Mesothelial cell of epicardium (in vitro differentiated cells): ENCODE results near the gene TMEM192. TPM values are rescaled to one million over a fixed set of nuclear protein-coding genes. Genes with fewer than 3 reads are reported as not detected.
"Not testable (repeated sequence)": the region's sequence is repeated elsewhere in the genome, so short reads cannot be mapped to it uniquely, and the experiment has no call there.

Experiments
- DNase-seq, 2 experiments: peaks; one replicate each; pipeline ENCODE4 v3.0.0; 2021; ENCODE audit warnings: low spot score in 2 of 2; ENCODE audit not compliant: unreplicated experiment in 2 of 2
- H3K27ac Mint-ChIP-seq: 2 replicates; pipeline ENCODE4 v1.8.0; 2021; ENCODE audit warnings: mixed read lengths
- H3K27me3 Mint-ChIP-seq: 2 replicates; pipeline ENCODE4 v1.8.0; 2021; ENCODE audit warnings: low read depth, mixed read lengths
- H3K36me3 Mint-ChIP-seq: 2 replicates; pipeline ENCODE4 v1.8.0; 2021; ENCODE audit warnings: mixed read lengths
- H3K4me1 Mint-ChIP-seq: 2 replicates; pipeline ENCODE4 v1.8.0; 2021; ENCODE audit warnings: mixed read lengths
- H3K4me3 Mint-ChIP-seq: 2 replicates; pipeline ENCODE4 v1.8.0; 2021; ENCODE audit warnings: mild to moderate bottlenecking, moderate library complexity, mixed read lengths
- H3K9me3 Mint-ChIP-seq: 2 replicates; pipeline ENCODE4 v1.8.0; 2021; ENCODE audit warnings: mixed read lengths
- CTCF ChIP-seq: fragments of 200-600 bp; sonication (generic); IDR thresholded peaks from one replicate; pipeline ENCODE4 v1.5.0; 2021; ENCODE audit warnings: antibody characterized with exemption; ENCODE audit not compliant: unreplicated experiment
- total RNA-seq: library from RNA; stranded (reverse); gene quantifications from 3 replicates; pipeline ENCODE4 v1.2.1, GENCODE V29; 2021

TMEM192 gene
- total RNA-seq, 1 donor from 2014 or later = 13.9 TPM

GRCh38 chr4:165111906-165112367, 723 bp downstream of the TMEM192 start:
- no peak for TF ChIP-seq CTCF
- Mint-ChIP-seq H3K36me3 (no peaks in the 10 kb centered on the region), H3K9me3 (no peaks in the 10 kb centered on the region), H3K4me3 (peak overlapping the region; percentile 80), H3K4me1 (peaks cover 19% of the 10 kb centered on the region), H3K27ac (peak overlapping the region; percentile 67), H3K27me3 (no peaks in the 10 kb centered on the region)
- no peak for DNase-seq

DNA sequence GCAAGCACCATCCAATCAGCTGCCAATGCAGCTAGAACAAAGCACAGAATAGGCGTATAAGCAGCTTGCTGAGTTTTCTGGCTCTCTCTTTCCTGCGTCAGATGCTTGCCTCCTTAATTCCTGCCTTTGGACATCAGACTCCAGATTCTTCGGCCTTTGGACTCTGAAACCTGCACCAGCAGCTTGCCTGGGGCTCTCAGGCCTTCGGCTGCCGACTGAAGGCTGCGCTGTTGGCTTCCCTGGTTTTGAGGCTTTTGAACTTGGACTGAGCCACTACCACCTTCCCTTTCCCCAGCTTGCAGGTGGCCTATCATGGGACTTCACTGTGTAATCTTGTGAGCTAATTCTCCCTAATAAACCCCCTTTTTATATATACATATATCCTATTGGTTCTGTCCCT, 6.1 kb downstream of the TMEM192 start:
- Mint-ChIP-seq H3K27me3 (no peaks in the 10 kb centered on the region), H3K4me3 (no peak overlapping the region), H3K4me1 (peaks cover 4% of the 10 kb centered on the region)

GRCh38 chr4:165101641-165102040, 11.0 kb downstream of the TMEM192 start:
- TF ChIP-seq CTCF = no peak
- no peaks in the 10 kb centered on the region for H3K4me1 Mint-ChIP-seq
- H3K4me3 Mint-ChIP-seq = no peak overlapping the region
- peaks cover 22% of the 10 kb centered on the region for H3K36me3 Mint-ChIP-seq
- no peaks in the 10 kb centered on the region for H3K27me3 Mint-ChIP-seq
- DNase-seq = no peak
- no peak overlapping the region for H3K27ac Mint-ChIP-seq
- H3K9me3 Mint-ChIP-seq = no peaks in the 10 kb centered on the region

More for the DNA sequence above, 6.1 kb downstream of the TMEM192 start:
- no peak for DNase-seq
- TF ChIP-seq CTCF = no peak
- Mint-ChIP-seq H3K27ac (no peak overlapping the region), H3K36me3 (peaks cover 9% of the 10 kb centered on the region), H3K9me3 (no peaks in the 10 kb centered on the region)

DNA sequence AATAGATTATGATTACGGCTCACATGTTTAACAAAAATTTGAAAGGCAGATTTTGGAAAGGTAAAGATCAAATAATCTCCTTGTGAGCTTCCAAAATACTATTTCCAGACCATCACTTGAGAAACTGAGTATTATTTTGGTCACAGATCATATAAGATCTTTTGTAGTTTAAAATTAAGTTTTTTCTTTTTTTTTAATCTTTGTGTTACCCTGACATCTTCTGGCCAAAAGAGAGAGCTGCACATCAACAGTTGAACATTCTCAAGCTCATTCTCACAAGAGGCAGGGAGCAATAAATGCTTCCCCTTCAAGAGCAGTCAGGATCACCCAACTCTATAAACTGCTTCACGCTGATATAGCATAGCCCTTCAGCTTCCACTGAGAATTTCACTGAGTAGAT, 15.9 kb downstream of the TMEM192 start:
- Mint-ChIP-seq H3K27ac (no peak overlapping the region), H3K9me3 (no peaks in the 10 kb centered on the region), H3K4me1 (no peaks in the 10 kb centered on the region), H3K36me3 (peaks cover 15% of the 10 kb centered on the region), H3K4me3 (no peak overlapping the region), H3K27me3 (no peaks in the 10 kb centered on the region)
- no peak for DNase-seq
- peak; percentile 51 for TF ChIP-seq CTCF

DNA sequence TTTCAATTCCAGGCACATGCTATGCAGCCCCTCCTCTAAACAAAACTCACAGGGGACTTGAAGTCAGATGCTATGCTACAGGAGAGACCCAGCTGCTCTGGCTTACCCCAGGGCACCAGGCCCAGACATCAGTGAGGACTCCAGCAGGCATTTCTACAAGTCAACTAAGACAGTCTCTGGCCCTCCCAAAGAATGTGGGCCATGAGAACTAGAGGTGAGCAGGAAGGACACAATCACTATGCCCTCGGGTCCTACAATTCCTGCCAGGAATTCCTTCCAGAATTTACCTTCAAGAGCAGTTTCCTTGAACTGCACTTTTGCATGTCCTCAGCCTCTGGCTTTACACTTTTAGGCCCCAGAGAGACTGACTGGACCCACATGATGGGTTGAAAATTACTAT, 17.4 kb downstream of the TMEM192 start:
- Mint-ChIP-seq H3K36me3 (peaks cover 14% of the 10 kb centered on the region), H3K27me3 (no peaks in the 10 kb centered on the region), H3K27ac (no peak overlapping the region), H3K9me3 (no peaks in the 10 kb centered on the region), H3K4me1 (no peaks in the 10 kb centered on the region), H3K4me3 (no peak overlapping the region)
- no peak for DNase-seq
- no peak for TF ChIP-seq CTCF

DNA sequence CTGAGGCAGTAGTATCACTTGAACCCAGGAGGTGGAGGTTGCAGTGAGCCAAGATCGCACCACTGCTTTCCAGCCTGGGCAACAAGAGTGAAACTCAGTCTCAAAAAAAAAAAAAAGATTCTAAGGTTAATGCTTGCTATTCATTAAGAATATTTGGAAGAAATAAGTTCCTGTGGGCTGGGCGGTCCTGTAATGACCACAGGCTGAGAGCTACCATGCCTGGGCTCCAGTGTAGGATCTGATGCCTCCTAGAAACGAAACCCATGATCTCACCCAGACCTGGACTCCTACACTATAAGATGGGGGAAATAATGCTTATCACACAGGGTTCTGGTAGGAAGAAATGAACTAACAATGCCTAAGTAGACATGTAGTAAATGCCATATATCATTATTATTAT, 17.8 kb downstream of the TMEM192 start:
- Mint-ChIP-seq H3K27ac (no peak overlapping the region), H3K4me3 (no peak overlapping the region), H3K4me1 (no peaks in the 10 kb centered on the region), H3K9me3 (no peaks in the 10 kb centered on the region), H3K27me3 (no peaks in the 10 kb centered on the region), H3K36me3 (peaks cover 14% of the 10 kb centered on the region)
- TF ChIP-seq CTCF = no peak
- DNase-seq = no peak

GRCh38 chr4:165092187-165092586, 20.5 kb downstream of the TMEM192 start:
- H3K36me3 Mint-ChIP-seq = peaks cover 21% of the 10 kb centered on the region
- not testable (repeated sequence) for DNase-seq, H3K27ac Mint-ChIP-seq, H3K9me3 Mint-ChIP-seq, H3K4me1 Mint-ChIP-seq, H3K4me3 Mint-ChIP-seq, H3K27me3 Mint-ChIP-seq
